ENCODE measurements around the gene TSPAN1. TPM values are rescaled to one million over a fixed set of nuclear protein-coding genes. Genes with fewer than 3 reads are reported as not detected.

TSPAN1 gene
- total RNA-seq, 1 donor from 2014 or later, result 0.63 TPM

DNA sequence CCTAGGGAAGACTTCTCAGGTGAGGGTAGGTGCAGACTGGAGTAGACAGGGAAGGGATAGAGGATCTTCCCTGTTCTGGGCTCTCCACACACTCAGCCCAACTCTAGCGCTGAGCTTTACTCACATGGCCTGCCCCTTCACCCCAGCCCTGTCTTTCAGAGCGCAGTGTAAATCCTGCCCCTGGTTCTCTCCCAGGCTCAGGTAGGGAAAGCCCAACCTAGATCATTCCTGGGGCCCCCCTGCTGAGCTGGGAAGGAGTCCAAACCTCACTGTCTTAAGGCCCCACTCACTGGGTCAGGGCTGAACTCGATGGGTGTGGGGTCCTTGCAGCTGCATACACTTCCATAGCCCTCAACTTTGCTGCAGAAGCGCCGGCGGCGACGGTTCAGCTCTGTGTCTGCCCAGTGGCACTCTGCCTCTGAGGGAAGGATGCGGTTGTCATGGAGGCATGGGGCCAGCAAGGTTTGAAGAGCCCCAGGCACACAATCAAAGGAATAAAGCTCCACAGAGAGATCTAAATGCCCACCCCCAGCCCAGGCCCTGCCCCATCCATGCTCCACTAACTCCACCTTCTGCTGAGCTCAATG is 19.2 kb downstream of the TSPAN1 start:
- Mint-ChIP-seq H3K4me1 (peaks cover 9% of the 10 kb centered on the region), H3K36me3 (peaks cover 17% of the 10 kb centered on the region), H3K27ac (no peak overlapping the region), H3K4me3 (no peak overlapping the region), H3K9me3 (no peaks in the 10 kb centered on the region), H3K27me3 (ENCODE audit: low read depth) (no peaks in the 10 kb centered on the region)
- no peak for DNase-seq (ENCODE audit: low spot score in 2 of 2, unreplicated experiment in 2 of 2)
- TF ChIP-seq, protein P1, sequence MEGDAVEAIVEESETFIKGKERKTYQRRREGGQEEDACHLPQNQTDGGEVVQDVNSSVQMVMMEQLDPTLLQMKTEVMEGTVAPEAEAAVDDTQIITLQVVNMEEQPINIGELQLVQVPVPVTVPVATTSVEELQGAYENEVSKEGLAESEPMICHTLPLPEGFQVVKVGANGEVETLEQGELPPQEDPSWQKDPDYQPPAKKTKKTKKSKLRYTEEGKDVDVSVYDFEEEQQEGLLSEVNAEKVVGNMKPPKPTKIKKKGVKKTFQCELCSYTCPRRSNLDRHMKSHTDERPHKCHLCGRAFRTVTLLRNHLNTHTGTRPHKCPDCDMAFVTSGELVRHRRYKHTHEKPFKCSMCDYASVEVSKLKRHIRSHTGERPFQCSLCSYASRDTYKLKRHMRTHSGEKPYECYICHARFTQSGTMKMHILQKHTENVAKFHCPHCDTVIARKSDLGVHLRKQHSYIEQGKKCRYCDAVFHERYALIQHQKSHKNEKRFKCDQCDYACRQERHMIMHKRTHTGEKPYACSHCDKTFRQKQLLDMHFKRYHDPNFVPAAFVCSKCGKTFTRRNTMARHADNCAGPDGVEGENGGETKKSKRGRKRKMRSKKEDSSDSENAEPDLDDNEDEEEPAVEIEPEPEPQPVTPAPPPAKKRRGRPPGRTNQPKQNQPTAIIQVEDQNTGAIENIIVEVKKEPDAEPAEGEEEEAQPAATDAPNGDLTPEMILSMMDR (IDR thresholded peaks at IDR 0.05; ENCODE audit: unreplicated experiment), result no peak

DNA sequence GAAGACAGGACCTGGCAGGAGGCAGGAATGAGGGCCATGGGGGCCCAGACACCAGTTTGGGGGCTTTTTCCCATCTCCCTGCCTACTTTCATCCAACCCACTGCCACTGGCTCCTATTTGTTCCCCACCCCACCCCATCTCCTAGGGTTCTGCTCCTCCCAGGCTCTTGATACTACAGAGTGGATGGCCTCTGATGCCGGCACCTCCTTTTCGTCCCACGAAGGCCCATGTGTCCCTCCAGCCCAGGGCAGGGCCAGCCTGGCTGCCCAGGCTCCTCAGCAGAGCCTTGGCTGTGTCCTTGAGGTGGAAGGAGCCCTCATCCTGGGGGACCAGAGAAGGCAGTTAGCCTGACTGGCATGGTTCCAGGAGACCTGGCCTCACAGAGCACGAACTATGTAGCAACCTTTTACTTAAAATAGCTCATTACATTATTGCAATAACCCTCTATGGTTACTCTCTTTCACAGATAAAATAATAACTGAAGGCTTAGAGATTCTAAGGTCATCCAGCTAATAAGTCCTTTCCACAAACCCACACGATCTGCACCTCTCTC is 19.8 kb downstream of the TSPAN1 start:
- DNase-seq (ENCODE audit: low spot score in 2 of 2, unreplicated experiment in 2 of 2), result no peak
- Mint-ChIP-seq H3K9me3 (no peaks in the 10 kb centered on the region), H3K36me3 (peaks cover 12% of the 10 kb centered on the region), H3K27ac (no peak overlapping the region), H3K4me3 (no peak overlapping the region), H3K27me3 (ENCODE audit: low read depth) (no peaks in the 10 kb centered on the region), H3K4me1 (peaks cover 12% of the 10 kb centered on the region)
- TF ChIP-seq, protein P1 (IDR thresholded peaks at IDR 0.05; ENCODE audit: unreplicated experiment), result no peak

DNA sequence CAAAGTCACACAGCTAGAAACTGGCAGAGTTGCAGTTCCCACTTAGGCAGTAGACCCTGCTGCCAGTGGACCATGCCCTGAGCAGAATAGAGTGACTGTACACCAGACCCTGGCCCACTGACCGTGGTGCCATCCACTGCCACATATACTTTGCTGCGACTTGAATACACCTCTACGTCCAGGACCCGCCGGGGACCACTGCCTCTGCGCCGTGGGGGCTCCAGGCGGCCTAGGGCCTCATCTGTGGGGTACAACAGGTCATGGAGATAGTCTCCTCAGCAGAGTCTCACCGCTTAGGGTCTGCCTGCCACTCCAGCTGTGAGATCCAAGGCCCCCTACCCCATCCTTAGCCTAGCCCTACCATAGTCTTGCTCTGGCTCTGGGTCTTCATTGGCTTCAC is 21.7 kb downstream of the TSPAN1 start:
- Mint-ChIP-seq H3K4me3 (peak overlapping the region; percentile 80), H3K27ac (no peak overlapping the region), H3K27me3 (ENCODE audit: low read depth) (no peaks in the 10 kb centered on the region), H3K9me3 (no peaks in the 10 kb centered on the region), H3K4me1 (peaks cover 12% of the 10 kb centered on the region), H3K36me3 (peaks cover 12% of the 10 kb centered on the region)
- TF ChIP-seq, protein P1 (IDR thresholded peaks at IDR 0.05; ENCODE audit: unreplicated experiment), result no peak
- DNase-seq (ENCODE audit: low spot score in 2 of 2, unreplicated experiment in 2 of 2), result no peak

DNA sequence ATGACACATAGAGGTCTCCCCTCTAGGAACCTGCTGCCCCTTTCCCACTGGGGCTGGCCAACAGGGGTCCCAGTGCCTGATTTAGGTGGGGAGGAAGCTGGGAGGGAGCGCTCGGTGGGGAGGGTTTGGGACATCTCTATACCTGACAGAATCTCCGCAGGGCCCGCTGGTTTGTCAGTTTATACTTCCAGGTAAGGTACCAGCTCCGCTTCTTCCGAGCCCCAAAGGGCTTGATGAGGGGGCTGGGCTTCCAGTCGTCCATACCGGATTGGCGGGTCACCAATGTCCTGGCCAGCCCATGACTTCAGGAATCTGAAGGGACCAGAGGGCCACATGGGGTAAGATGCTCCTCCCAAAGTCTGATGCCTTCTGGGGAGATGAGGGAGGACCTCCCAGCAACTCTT is 22.7 kb downstream of the TSPAN1 start:
- no peaks in the 10 kb centered on the region for H3K27me3 Mint-ChIP-seq (ENCODE audit: low read depth)

DNA sequence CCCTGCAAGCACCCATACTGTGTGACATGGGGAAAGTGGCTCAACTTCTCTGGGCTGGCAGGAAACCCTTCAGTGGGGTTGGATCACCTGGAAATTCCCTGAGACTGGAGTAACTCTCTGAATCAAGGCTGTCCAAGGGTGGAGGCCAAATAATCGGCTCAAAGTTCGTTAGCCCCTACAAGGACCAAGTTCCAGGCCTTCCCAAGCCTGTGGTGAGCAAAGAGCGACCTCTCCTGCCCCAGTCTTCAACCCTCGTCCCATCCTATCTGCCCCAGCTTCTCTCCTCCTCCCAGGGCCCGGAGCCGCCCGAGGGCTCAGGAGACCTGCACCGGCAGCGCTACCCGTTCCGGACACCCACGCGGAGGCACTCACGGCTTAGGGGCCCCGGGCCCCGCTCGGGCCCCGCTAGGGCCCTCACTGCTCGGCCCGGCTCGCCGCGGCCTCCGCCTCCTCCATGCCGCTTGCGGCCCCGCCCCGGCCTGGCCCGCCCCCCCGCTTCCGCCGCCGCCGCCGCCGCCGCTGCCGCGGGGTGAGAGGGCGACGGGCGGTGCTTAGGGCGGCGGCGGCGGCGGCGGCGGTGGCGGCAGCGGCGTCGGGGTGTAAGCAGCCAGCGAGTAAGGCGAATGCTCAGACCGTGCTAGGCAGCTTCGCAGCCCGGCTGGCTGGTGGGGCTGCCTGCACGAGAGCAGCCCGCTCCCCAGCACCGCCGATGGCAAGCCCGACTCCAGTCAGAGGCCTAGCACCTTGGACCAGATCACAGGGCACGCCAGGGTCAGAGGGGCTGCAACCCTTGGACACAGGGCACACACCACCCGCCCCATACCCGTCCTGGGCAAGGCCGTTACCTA is 23.3 kb downstream of the TSPAN1 start, which contains the start of gene POMGNT1:
Gene POMGNT1, minus strand, starts transcription at position 471 of the 848 bp plus-strand sequence. CDS start 613 bp downstream, outside the sequence.
- H3K27me3 Mint-ChIP-seq (ENCODE audit: low read depth), result no peaks in the 10 kb centered on the region
- H3K9me3 Mint-ChIP-seq, result no peaks in the 10 kb centered on the region
- peak; percentile 46 to 74 for DNase-seq (ENCODE audit: low spot score in 2 of 2, unreplicated experiment in 2 of 2)

More for the DNA sequence above, 22.7 kb downstream of the TSPAN1 start:
- Mint-ChIP-seq H3K4me3 (peak overlapping the region; percentile 80), H3K27ac (peak overlapping the region; percentile 64), H3K36me3 (peaks cover 8% of the 10 kb centered on the region), H3K9me3 (no peaks in the 10 kb centered on the region), H3K4me1 (peaks cover 13% of the 10 kb centered on the region)
- TF ChIP-seq, protein P1 (IDR thresholded peaks at IDR 0.05; ENCODE audit: unreplicated experiment), result no peak
- DNase-seq (ENCODE audit: low spot score in 2 of 2, unreplicated experiment in 2 of 2), result no peak

More for the DNA sequence above, 23.3 kb downstream of the TSPAN1 start, which contains the start of gene POMGNT1:
- peak within 1 kb of the TSS; percentile 64 for H3K27ac Mint-ChIP-seq
- TF ChIP-seq, protein P1 (IDR thresholded peaks at IDR 0.05; ENCODE audit: unreplicated experiment), result no peak
- peaks cover 17% of the 10 kb centered on the region for H3K4me1 Mint-ChIP-seq
- H3K36me3 Mint-ChIP-seq, result peaks cover 4% of the 10 kb centered on the region
- peak within 1 kb of the TSS; percentile 80 for H3K4me3 Mint-ChIP-seq
